ENCODE results near the gene QPCTL. TPM values are rescaled to one million over a fixed set of nuclear protein-coding genes. Genes with fewer than 3 reads are reported as not detected.

Gene QPCTL
- total and polyA plus RNA-seq, 10 of the 15 experiments (the other 5 are each of a cell fraction or from before 2014, with no cell fraction given): 1.1 to 22.6 (median 11.2) TPM

GRCh38 chr19:45681391-45682015 lies 11.0 kb upstream of the QPCTL start (continued):
- TF ChIP-seq EZH2 (IDR thresholded peaks at IDR 0.05; ENCODE audit: borderline replicate concordance, control insufficient read depth, low read depth, low read length): no peak
- 0 out of 2 replicates have a peak, but pooled peaks have one; percentile 26 for TF ChIP-seq MLLT1 (IDR thresholded peaks at IDR 0.05)
- no peak for TF ChIP-seq HDAC6 (IDR thresholded peaks at IDR 0.05; ENCODE audit: unreplicated experiment)
- peak; percentile 63; the same call in 1 of the 2 replicates for TF ChIP-seq LARP7 (IDR thresholded peaks at IDR 0.05)
- TF ChIP-seq ZNF592 (IDR thresholded peaks at IDR 0.05): no peak
- no peak for TF ChIP-seq STAT3 (IDR thresholded peaks at IDR 0.05; ENCODE audit: low read depth, low read length)
- no peak for TF ChIP-seq CREM (IDR thresholded peaks at IDR 0.05; ENCODE audit: low read depth)
- TF ChIP-seq TCF7 (IDR thresholded peaks at IDR 0.05; ENCODE audit: borderline replicate concordance): no peak
- peak; percentile 51; the same call in 1 of the 2 replicates for TF ChIP-seq RAD21 (IDR thresholded peaks at IDR 0.05; ENCODE audit: insufficient read depth, low read depth, low read length)
- peak; percentile 81 to 97 (median 93) for TF ChIP-seq CTCF (IDR thresholded peaks at IDR 0.05 in 2 of 3, conservative IDR thresholded peaks at IDR 0.05 in 1 of 3; ENCODE audit: control insufficient read depth in 2 of 3, extremely low read depth in 1 of 3, insufficient read depth in 1 of 3, low read depth in 3 of 3, low read length in 3 of 3)
- no peak for TF ChIP-seq E2F8 (IDR thresholded peaks at IDR 0.05; ENCODE audit: low read depth, partially characterized antibody)
- peak; percentile 78 for TF ChIP-seq NBN (IDR thresholded peaks at IDR 0.05)
- TF ChIP-seq ETV6 (conservative IDR thresholded peaks at IDR 0.05 in 1 of 2, IDR thresholded peaks at IDR 0.05 in 1 of 2; ENCODE audit: borderline replicate concordance in 1 of 2, low read depth in 1 of 2): no peak
- TF ChIP-seq EP300 (IDR thresholded peaks at IDR 0.05; ENCODE audit: borderline replicate concordance in 1 of 2, control insufficient read depth in 1 of 2, low read depth in 2 of 2, low read length in 2 of 2): no peak
- TF ChIP-seq, protein P1, sequence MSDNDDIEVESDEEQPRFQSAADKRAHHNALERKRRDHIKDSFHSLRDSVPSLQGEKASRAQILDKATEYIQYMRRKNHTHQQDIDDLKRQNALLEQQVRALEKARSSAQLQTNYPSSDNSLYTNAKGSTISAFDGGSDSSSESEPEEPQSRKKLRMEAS (IDR thresholded peaks at IDR 0.05; ENCODE audit: low read depth, low read length): no peak
- peak; percentile 63 for TF ChIP-seq IKZF1 (conservative IDR thresholded peaks at IDR 0.05)
- no peak for TF ChIP-seq ZSCAN29 (IDR thresholded peaks at IDR 0.05)
- TF ChIP-seq YBX1 (IDR thresholded peaks at IDR 0.05): no peak
- no peak for TF ChIP-seq CHD4 (IDR thresholded peaks at IDR 0.05)
